ENCODE results near the gene RRP36. TPM values are rescaled to one million over a fixed set of nuclear protein-coding genes. Genes with fewer than 3 reads are reported as not detected.
A peak's percentile ranks its signal among the peaks of the same experiment; 100 is the strongest.

The RRP36 gene
- polyA plus RNA-seq, 1 of the 3 experiments (the other 2 are of a cell fraction) = 60.5 TPM

DNA sequence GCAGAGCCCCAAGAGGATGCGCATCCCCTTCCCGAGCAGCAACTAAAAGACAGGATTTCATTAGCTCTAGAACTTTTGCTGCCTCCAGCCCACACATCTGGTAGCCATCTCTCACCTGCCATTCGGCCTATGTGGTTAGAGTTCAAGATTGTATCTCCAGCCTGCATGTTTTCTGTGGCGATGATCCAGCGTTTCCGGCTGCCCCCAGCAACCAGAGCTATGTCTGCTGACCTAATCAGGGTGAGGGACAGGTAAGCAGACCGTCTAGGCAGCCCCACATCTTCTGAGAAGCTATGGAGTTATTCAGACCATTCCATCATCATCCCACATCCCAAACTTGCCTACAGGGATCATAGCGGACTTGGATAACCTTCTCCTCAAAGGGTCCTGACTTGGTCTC, 34.5 kb downstream of the RRP36 start (continued):
- TF ChIP-seq RCOR1 (IDR thresholded peaks at IDR 0.05; ENCODE audit: low read length) (no peak), TCF12 (IDR thresholded peaks at IDR 0.05) (no peak), RAD21 (IDR thresholded peaks at IDR 0.05; ENCODE audit: low read length) (no peak), POLR2AphosphoS5 (IDR thresholded peaks at IDR 0.05; ENCODE audit: low read depth, low read length) (no peak)

GRCh38 chr6:43058531-43058930, 37.1 kb downstream of the RRP36 start:
- DNase-seq = no peak
- peaks cover 7 to 14% of the 10 kb centered on the region in 2 experiments for H3K36me3 ChIP-seq (replicated peaks in 1 of 2; ENCODE audit: control insufficient read depth in 1 of 2, insufficient read depth in 2 of 2, low read length in 1 of 2)

DNA sequence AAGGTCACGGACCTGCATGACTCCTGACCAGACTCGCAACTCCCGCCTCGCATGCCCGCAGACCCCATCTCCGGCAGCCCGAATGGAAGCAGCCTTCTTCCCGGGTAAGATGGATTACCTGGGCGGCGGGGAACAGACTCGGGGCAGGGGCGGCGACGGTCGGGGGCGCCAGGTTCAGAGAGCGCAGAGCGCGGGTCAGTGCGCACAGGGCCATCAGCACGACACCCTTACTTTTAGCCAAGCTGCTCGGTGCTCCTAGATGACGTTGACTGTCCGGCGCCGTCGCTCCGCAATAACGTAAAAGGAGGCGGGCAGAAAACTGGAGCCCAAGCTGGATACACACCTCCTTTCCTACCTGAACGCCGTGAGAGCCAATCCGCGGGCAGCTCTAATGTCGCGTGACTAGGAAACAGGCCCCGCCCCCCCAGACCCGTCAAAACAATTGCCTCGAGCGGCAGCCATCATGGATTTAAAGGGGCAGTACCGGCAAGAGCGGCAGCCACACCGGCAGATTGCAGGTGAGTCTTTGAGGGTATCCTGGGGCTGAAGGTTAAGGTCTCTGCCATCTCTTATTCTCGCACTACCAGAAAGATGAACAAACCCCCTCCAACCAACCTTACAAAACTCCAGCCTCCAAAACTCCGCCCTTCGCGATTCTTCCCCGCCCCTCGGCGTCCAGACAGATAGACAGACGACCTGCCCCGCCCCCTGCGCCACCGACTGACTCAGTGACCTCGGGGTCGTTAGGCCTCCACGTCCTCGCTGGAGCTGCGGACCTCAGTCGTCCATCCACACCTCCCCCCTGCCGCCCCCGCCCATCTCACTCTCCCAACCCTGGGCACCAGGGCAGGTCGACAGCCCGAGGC, 38.0 kb downstream of the RRP36 start, which contains the start of the genes KLC4 and MRPL2:
KLC4 (plus strand) TSS at position 464 of the 866 bp plus-strand sequence. CDS start 1,705 bp downstream, outside the sequence.
MRPL2 (minus strand) TSS at position 267 of the 866 bp plus-strand sequence; CDS start at position 214, 53 bp downstream.
- H3K36me3 ChIP-seq (replicated peaks in 1 of 2; ENCODE audit: control insufficient read depth in 1 of 2, insufficient read depth in 2 of 2, low read length in 1 of 2) = peaks cover 7 to 14% of the 10 kb centered on the region in 2 experiments
- POLR2A ChIA-PET = interaction anchor here (0.7 to 2.7 kb wide), 7 partner anchors 17 to 169 kb away, joined by 3 to 9 read pairs (median 4); partner anchors contain the start of genes KLHDC3, MEA1, PEX6 and PTK7
- no peaks in the 10 kb centered on the region for H3K9me3 ChIP-seq
- peaks cover 37% of the 10 kb centered on the region for H3K79me2 ChIP-seq (ENCODE audit: insufficient read depth)
- peaks cover 9% of the 10 kb centered on the region for H3F3A ChIP-seq (replicated peaks; ENCODE audit: insufficient read depth)
- H3K4me1 ChIP-seq (ENCODE audit: control insufficient read depth in 1 of 2, insufficient read depth in 2 of 2, low read depth in 1 of 2, low read length in 1 of 2) = peaks cover 0 to 14% of the 10 kb centered on the region in 2 experiments; a peak in 3 of 4 replicates
- H3K27ac ChIP-seq (ENCODE audit: low read depth in 2 of 2, low read length in 1 of 2) = peak within 1 kb of the TSS; percentile 63 to 86
- no peaks in the 10 kb centered on the region for H3K9me2 ChIP-seq
- peak within 1 kb of the TSS; percentile 85 for H2AFZ ChIP-seq (ENCODE audit: low read depth)
- CTCF ChIA-PET = interaction anchor here (1.5 to 2.7 kb wide), 3 partner anchors 11 to 84 kb away, joined by 4 to 14 read pairs (median 12); partner anchors contain the start of gene PTK7
- under 1% methylated on average over 24 of the region's 64 CpGs for WGBS (ENCODE audit: low lambda C conversion rate)
- peak within 1 kb of the TSS; percentile 90 to 92 for H3K4me3 ChIP-seq (ENCODE audit: low read depth in 2 of 2, low read length in 1 of 2)
- peak within 1 kb of the TSS; percentile 91 for H3K9ac ChIP-seq
- H3K27me3 ChIP-seq (ENCODE audit: insufficient read depth) = no peaks in the 10 kb centered on the region
- DNase-seq = peak; percentile 98
- H4K20me1 ChIP-seq (ENCODE audit: insufficient read depth) = no peaks in the 10 kb centered on the region
- H3K4me2 ChIP-seq = peak within 1 kb of the TSS; percentile 91
- TF ChIP-seq YY1 (IDR thresholded peaks at IDR 0.05; ENCODE audit: low read depth) (peak; percentile 96), MXI1 (IDR thresholded peaks at IDR 0.05; ENCODE audit: low read depth, low read length) (peak; percentile 79), POLR2AphosphoS5 (IDR thresholded peaks at IDR 0.05; ENCODE audit: low read depth, low read length) (peak; percentile 90), EP300 (IDR thresholded peaks at IDR 0.05; ENCODE audit: borderline replicate concordance in 1 of 2, low read depth in 1 of 2, low read length in 1 of 2) (no peak), GATA2 (CRISPR knock-in tag; IDR thresholded peaks at IDR 0.05) (no peak), TAF1 (IDR thresholded peaks at IDR 0.05; ENCODE audit: borderline replicate concordance, low read depth, low read length) (peak; percentile 45; the same call in 1 of the 2 replicates), MAX (IDR thresholded peaks at IDR 0.05; ENCODE audit: low read depth) (peak; percentile 86), NRF1 (IDR thresholded peaks at IDR 0.05; ENCODE audit: low read depth, low read length) (no peak), PBX3 (IDR thresholded peaks at IDR 0.05) (peak; percentile 83)
- TF ChIP-seq, protein P1, sequence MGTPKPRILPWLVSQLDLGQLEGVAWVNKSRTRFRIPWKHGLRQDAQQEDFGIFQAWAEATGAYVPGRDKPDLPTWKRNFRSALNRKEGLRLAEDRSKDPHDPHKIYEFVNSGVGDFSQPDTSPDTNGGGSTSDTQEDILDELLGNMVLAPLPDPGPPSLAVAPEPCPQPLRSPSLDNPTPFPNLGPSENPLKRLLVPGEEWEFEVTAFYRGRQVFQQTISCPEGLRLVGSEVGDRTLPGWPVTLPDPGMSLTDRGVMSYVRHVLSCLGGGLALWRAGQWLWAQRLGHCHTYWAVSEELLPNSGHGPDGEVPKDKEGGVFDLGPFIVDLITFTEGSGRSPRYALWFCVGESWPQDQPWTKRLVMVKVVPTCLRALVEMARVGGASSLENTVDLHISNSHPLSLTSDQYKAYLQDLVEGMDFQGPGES (IDR thresholded peaks at IDR 0.05; ENCODE audit: low read depth, low read length) = 0 out of 2 replicates have a peak, but pooled peaks have one; percentile 1
- TF ChIP-seq, protein P2, sequence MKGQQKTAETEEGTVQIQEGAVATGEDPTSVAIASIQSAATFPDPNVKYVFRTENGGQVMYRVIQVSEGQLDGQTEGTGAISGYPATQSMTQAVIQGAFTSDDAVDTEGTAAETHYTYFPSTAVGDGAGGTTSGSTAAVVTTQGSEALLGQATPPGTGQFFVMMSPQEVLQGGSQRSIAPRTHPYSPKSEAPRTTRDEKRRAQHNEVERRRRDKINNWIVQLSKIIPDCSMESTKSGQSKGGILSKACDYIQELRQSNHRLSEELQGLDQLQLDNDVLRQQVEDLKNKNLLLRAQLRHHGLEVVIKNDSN (IDR thresholded peaks at IDR 0.05; ENCODE audit: borderline replicate concordance, low read depth) = peak; percentile 78

More at GRCh38 chr6:43058531-43058930, 37.1 kb downstream of the RRP36 start:
- Histone ChIP-seq H3K9me2 (no peaks in the 10 kb centered on the region), H3K27ac (ENCODE audit: low read depth in 2 of 2, low read length in 1 of 2) (peak overlapping the region in 1 of 2 experiments; percentile 41; a peak in 2 of 4 replicates), H3K79me2 (ENCODE audit: insufficient read depth) (peaks cover 40% of the 10 kb centered on the region), H3K9ac (peak overlapping the region; percentile 91), H3K4me1 (ENCODE audit: control insufficient read depth in 1 of 2, insufficient read depth in 2 of 2, low read depth in 1 of 2, low read length in 1 of 2) (peaks cover 3 to 17% of the 10 kb centered on the region in 2 experiments; a peak in 3 of 4 replicates), H3K4me2 (peak overlapping the region; percentile 76), H3F3A (replicated peaks; ENCODE audit: insufficient read depth) (peaks cover 11% of the 10 kb centered on the region), H4K20me1 (ENCODE audit: insufficient read depth) (no peaks in the 10 kb centered on the region), H3K27me3 (ENCODE audit: insufficient read depth) (no peaks in the 10 kb centered on the region), H3K4me3 (ENCODE audit: low read depth in 2 of 2, low read length in 1 of 2) (peak overlapping the region; percentile 90 to 92), H2AFZ (ENCODE audit: low read depth) (peak overlapping the region; percentile 75; the same call in 1 of the 2 replicates), H3K9me3 (no peaks in the 10 kb centered on the region)
- TF ChIP-seq JUND (IDR thresholded peaks at IDR 0.05) = no peak
- TF ChIP-seq MAX (IDR thresholded peaks at IDR 0.05; ENCODE audit: low read depth) = no peak
- no peak for TF ChIP-seq SIN3A (IDR thresholded peaks at IDR 0.05; ENCODE audit: borderline replicate concordance, low read depth, low read length)
- TF ChIP-seq RAD21 (IDR thresholded peaks at IDR 0.05; ENCODE audit: low read length) = no peak
- TF ChIP-seq USF2 (IDR thresholded peaks at IDR 0.05; ENCODE audit: borderline replicate concordance, low read depth, low read length) = no peak
- 0% methylated on average over 1 of the region's 1 CpG for WGBS (ENCODE audit: low lambda C conversion rate)
- ChIA-PET CTCF (no interaction called here), POLR2A (interaction anchor here (0.9 to 2.7 kb wide), 5 partner anchors 18 to 79 kb away, joined by 3 to 9 read pairs (median 5); partner anchors contain the start of genes KLHDC3, MEA1, PEX6 and PTK7)

All from SK-N-SH (cell line).